Measurements from ENCODE around the gene CLEC16A.
A peak's percentile ranks its signal among the peaks of the same experiment; 100 is the strongest.

CLEC16A gene

DNA sequence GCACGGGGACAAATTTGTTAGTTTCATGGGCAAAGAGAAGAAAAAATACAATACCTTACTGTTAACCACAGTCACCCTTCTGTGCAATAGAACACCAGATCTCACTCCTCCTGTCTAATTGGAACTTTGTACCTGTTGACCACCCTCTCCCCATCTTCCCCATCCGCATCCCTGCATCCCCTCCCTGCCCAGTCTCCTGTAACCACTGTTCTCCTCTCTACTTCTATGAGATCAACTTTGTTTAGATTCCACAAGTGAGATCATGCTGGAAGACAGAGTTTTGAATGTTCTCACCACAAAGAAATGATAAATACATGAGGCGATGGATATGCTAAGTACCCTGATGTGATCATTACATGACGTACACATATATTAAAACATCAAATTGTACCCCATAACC lies 47.7 kb downstream of the CLEC16A start:
- DNase-seq (ENCODE audit: low spot score), result no peak

DNA sequence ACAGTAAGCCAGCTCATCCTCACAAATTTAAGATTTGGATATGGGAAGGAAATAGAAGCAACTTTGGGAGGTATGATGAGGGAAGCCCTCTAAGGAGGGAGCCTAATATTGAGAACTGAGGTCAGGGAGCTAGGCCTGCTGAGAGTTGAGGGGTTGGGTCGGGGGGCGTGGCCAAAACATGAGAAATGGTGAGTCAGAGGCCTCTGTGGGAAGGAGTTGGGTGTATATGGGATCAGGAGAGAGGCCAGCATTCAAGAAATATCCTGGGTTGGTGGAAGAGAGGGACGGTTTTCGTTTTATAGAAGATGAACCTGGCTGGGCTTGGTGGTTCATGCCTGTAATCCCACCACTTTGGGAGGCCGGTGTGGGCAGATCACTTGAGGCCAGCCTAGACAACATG lies 48.4 kb downstream of the CLEC16A start:
- peak; percentile 67 for DNase-seq (ENCODE audit: low spot score)

DNA sequence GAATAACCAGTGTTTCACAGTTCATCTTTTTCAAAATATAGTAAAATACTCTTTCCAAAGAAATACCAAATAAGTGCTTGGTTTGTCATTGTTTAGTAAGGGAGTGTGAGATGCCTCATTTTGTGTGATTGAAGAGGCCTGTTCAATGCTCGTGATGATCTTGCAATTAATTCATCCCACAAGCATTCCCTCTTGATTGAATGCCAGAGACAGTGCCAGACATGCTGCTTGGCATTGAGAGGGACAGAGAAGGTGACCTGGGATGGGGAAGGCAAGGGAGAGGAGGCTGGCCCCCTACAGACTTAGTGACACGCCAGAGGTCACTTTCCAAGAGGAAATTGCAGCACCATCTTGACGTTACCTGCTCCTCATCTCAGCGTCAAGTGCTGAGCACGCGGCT lies 49.3 kb downstream of the CLEC16A start:
- no peak for DNase-seq (ENCODE audit: low spot score)

DNA sequence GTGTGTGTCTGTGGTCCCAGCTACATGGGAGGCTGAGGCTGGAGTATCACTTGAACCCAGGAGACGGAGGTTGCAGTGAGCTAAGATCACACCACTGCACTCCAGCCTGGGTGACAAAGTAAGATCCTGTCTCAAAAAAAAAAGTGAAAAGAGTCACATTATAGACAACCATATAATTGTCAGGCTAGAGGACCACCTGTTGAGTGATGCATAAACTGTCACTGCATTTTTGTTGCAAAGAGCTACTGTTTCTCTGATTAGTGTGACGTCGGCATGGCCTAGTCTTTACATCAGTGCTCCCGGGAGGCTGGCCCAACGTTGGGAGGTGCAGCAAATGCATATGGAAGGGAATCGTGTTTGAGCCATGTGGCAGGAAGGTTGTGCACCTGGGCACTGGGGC lies 50.2 kb downstream of the CLEC16A start:
- no peak for DNase-seq (ENCODE audit: low spot score)

DNA sequence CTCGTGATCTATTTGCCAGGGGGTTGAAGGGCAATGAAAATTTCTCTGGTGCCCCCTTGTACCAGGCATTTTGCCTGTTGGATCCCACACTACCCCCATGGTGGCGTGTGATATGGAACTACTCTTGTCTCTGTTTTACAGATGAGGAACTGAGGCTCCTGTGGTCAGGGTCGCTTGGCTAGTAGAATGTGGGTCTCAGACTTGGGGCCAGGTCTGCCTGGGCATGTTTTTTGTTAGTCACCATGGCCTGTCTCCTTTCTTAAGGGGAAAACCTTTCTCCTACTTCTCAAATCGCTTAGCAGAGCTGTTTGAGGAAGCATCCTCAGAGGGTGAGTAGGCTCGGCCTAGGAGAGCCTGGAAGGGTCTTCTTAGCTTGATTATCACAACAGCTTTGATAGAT lies 51.2 kb downstream of the CLEC16A start:
- DNase-seq (ENCODE audit: low spot score), result no peak

DNA sequence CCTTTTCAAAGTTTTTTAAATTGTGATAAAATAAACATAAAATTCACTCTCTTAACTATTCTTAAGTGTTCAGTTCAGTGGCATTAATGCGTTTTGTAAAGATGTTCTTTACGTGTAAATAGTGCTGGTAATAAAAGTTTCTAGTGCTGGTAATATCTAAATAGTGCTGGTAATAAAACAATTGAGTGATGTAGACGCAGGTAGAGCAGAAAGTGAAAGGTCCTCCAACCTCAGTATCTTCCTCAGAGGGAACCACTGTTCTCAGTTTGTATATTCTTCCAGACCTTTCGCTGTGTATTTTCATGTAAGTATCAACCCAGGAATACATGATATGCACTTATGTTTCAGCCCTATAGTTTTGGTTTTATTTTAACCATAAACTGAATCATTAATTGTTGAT lies 53.1 kb downstream of the CLEC16A start:
- no peak for DNase-seq (ENCODE audit: low spot score)

DNA sequence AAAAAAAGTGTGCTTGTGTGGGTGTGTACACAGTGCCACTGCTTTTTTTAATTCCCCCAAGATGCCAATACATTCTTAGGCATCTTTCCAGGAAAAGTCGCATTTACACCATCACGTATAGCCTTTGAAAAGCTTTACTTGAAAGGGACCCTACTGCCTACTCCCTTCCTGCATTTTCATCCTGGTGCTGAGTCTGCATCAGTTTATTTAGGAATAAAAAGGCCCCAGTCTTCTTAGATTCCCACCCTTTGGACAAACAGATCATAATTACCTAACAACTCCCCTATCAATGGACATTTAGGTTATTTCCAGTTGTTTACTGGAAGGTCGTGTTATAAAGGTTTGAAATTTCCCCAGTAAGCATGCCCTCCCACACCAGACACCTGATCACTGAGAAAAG lies 54.9 kb downstream of the CLEC16A start:
- DNase-seq (ENCODE audit: low spot score), result no peak

DNA sequence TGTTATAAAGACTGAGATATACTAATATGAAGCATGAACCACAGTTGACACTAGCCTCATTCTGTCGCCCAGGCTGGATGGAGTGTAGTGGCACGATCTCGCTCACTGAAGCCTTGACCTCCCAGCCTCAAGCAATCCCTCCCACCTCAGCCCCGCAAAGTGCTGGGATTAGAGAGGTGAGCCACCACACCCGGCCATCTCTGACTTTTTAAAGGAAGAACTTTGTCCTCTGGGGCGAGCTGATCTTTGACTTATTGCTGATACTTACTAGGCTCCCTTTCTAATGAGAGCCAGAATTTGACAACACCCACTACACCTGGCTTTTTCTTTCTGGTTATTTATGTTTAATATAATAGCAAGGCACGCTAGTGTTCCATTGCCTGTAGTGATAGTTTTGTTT lies 57.2 kb downstream of the CLEC16A start:
- no peak for DNase-seq (ENCODE audit: low spot score)

DNA sequence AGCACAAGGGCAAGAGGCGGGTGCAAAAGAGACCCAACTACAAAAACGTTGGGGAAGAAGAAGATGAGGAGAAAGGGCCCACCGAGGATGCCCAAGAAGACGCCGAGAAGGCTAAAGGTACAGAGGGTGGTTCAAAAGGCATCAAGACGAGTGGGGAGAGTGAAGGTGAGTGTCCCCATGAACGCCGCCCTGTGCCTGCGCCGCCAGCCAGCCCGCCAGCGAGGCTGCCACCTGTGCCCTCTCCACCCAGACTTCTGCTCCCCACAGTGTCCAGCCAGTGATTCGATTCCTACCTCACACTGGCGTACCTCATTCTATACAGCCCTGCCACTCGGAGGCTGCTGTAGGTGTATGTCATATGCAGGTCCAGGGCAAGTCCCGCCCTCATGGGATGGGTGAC lies 58.8 kb downstream of the CLEC16A start:
- DNase-seq (ENCODE audit: low spot score), result no peak

DNA sequence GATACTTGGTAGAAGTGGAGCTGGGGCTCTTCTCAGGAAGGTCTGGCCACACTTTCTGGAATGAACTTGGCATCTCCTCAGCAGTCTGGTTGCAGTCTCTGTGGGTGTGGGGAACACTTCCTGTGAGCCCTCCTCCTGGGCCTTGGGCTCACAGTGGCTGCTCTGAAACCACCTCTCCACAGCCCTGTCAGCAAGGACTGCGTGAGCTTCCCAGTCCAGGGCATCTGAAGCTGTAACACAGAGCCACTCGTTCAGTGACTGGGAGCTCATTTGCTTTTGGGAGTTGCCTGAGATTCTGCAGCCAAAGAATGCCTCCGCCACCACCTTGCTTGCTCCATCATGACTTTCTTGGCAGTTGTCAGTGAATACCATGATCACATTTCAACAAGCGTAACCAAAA lies 60.0 kb downstream of the CLEC16A start:
- DNase-seq (ENCODE audit: low spot score), result no peak

DNA sequence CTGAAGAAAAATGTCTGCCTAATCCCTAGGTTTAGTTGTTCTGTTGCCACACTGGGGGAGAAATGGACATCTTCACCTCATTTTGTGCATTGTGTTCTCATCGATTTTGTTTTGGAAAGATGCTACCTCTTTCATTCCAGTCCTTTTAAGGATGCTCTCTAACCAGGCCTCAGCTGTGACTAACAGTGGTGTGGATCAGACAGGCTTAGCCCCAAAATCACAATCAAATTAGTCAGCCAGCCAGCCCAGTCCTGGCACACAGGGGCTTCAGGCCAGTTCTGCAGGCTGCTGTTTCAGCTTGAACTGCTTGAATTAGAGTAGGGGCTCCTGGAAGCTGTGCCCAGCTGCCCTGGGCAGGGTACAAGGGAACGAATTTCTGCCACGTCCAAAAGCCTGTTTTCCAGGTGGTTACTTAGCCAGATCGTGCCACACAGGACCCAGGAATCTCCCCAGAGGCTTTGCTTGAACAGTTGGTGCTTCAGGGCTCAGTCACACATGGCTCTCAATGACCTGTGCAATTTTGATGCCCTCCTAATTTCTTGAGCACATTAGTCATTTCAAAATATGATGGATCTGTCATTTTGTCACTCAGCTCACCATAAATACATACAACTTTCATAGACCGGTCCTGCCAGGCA lies 60.7 kb downstream of the CLEC16A start:
- peak; percentile 3 for DNase-seq (ENCODE audit: low spot score)

DNA sequence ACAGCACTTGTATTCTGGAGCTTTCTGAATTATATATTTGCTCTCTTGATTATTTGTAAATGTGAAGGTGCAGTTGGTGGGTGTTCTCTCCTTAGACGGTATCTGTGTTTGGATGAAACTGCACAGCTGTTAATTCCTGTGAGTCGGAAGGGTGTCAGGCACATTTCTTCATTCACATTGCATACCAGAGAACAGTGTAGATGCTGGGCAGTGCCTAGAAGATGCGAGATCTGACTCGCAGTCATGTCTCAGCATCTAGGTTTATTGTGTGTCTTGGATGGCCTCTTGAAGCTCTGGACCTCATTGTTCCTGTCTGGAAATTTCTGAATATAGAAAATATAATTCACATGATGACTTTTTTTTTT lies 61.2 kb downstream of the CLEC16A start:
- peak; percentile 26 for DNase-seq (ENCODE audit: low spot score)

DNA sequence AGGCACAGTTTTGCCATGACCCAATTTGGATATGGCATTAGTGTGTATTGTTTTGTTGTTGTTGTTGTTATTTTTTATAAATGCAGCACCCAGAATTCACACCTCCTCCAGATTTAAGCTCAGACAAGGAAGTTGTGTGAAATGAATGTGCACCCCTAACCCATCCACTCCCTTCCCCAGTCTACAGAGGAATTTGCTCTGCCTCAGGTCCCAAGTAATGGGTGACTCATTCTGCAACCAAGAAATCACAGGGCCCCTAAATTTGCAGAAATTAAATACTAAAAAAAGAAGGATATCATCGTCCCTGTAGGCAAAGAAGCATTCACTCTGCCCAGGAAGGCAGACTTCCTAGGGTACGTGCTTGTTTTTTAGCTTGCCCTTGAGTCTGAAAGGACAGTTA lies 62.3 kb downstream of the CLEC16A start:
- no peak for DNase-seq (ENCODE audit: low spot score)

DNA sequence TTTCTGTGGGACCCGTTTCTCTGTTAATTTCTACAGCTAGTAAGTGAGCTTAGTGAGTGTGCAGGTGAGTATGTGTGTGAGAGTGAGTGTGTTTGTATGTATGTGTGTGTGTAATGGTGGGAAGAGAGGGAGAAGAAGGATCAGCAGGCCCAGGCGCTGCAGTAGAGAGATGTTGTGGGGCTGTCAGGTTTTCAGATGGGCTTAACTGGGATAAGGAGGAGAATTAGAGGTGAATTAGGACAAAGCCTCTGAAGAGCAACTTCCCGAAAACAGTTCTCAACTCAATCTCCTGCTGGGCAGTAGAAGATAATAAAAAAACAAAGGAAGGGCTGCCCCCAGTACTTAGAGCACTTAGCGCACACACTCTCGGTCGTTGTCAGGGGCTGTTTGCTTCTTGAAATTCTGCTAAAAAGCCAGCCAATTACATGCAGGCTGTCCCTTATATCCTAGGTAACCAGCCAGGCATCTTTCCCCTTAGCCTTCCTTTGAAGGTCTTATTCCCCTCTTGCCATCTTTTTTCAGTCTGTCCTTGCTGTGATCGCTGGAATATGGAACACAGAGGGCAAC lies 63.4 kb downstream of the CLEC16A start:
- DNase-seq (ENCODE audit: low spot score), result no peak

DNA sequence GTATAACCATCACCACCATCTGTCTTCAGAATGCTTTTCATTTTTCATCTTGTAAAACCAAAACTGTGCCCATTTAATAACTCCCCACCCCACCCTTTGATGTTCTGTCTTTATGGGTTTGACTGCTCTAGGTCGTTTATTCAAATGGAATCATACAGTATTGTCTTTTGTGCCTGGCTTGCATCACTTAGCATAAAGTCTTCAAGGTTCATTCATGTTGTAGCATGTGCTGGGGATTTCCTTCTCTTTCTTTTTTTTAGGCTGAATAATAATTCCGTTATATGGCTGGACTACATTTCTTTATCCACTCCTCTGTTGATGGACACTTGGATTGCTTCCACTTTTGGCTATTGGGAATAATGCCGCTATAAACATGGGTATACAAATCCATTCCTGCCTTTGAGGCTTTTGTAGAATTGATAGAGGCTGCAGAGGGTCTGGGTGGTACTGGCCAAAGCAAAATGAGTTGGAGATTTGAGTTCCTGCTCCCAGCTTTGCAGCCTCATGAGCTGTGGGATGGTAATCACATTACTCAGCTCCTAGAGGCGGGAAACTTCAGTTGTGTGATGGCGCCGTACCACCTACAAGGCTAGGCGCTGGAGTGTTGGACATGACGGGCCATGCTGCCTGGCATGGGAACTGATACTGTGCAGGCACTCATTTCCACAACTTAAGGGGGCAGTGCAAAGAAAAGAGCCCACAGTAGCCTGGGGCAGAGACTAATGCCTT lies 64.8 kb downstream of the CLEC16A start:
- no peak for DNase-seq (ENCODE audit: low spot score)

DNA sequence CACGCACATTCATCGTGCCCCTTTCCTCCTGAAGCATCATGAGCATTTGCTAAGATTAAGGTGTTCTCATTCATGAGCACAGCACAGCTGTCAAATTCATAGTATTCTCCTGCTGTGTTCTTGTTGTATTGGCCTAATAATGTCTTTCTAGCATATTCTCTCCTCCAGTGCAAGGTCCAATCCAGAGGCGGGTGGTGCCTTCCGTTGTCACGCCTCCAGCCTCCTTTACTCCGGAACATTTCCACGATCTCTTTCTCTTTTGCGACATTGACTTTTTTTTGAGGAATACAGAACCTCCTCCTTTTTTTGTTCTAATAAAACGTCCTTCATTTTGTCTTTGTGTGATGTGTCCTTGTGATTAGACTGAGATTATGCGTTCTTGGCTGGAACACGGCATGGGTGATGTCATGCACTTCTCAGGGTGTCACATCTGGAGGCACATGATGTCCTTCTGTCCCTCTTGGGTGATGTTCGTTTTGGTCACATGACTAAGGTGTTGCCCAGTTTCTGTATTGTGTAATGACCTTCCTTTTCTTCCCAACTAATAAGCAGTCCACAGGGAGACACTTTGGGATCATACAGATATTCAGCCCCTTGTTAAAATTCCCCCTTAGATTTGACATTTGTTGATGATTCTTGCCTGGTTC lies 66.3 kb downstream of the CLEC16A start:
- no peak for DNase-seq (ENCODE audit: low spot score)

DNA sequence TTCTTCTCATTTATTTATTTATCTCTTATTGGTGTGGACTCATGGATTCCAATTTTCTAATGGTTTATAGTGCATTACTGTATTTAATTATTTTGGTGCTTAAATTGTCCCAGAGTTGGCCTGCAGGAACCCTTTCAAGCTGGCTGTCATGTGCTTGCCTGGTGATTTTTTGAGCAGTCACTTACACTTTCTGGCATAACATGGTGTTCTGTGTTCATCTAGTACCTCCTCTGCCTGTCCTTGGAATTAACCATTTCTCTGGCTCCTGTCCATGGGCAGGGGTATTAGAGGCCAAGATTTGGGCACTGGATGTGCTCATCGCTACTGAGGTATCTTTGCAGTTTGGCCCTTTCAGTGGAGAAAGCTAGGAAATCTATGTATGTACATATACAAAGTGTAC lies 67.0 kb downstream of the CLEC16A start:
- no peak for DNase-seq (ENCODE audit: low spot score)

DNA sequence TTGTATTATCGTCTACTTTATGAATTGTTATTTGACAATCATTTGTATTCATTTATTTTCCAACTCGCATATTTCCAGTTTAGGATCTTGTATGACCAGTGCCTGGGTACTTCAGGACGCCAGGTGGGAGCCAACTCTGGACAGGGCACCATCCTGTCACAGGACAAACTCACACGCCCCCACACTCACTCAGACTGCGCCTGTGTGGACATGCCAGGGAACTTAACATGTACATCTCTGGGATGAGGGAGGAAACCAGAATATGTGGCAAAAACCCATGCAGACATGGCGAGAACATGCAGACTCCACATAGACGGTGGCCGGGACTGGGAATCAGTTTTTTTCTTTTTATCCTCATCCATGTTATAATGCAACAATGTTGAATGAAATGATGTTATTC lies 68.5 kb downstream of the CLEC16A start:
- no peak for DNase-seq (ENCODE audit: low spot score)

DNA sequence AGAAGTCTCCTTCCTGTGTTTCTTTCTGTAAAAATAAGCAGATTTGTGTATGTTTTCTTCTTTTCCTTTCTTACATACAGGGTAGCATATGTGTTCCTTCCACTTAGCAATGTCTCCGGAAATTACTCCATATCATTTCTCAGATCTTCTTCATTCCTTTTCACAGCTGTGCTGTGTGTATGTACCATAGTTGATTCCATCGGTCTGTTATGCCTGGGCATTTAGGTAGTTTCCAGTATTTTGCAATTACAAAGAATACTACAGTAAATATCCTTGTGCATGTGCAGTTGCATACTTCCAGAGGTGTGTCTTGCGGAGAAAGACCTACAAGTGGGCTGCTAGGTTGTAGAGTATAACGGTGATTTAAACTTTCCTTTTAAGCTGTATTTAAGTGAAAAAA lies 69.8 kb downstream of the CLEC16A start:
- DNase-seq (ENCODE audit: low spot score), result no peak

DNA sequence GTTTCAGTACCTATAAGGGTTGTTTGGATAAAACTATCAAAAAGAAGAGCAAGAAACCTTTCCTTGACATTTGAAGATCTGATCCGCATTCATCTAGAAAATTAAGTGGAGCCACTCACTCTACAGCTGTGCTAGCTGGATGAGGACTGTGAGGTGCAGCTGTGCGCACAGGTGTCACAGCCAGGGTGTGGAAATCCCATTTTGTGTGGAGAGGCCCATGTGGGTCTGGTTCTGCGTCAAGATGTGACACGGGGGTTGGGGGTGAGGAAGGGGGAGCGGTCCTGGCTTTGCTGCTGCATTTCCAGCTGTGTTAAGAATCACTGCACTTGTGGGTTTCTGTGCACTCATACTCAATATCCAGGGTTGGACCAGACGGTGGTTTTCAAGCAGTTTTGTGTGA lies 70.7 kb downstream of the CLEC16A start:
- DNase-seq (ENCODE audit: low spot score), result no peak

DNA sequence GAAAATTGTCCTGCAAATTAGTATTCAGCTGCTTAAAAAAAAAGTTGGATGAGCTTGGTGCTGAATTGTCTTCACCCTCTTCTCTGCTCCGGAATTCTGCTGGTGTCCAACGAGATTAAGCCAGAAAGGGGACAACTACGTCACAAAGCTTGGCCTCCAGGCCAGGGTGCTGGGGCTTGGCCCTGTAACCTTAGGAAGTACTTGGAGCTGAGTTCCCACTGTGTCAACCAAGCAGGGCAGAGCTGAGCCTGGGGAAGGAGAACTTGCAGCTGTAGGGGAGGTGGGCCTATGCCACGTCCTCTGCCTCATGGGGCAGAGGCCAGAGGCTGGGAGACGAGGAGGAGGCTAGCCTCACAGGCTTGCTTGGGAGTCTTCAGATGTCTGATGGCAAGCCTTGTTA lies 71.2 kb downstream of the CLEC16A start:
- DNase-seq (ENCODE audit: low spot score), result no peak

DNA sequence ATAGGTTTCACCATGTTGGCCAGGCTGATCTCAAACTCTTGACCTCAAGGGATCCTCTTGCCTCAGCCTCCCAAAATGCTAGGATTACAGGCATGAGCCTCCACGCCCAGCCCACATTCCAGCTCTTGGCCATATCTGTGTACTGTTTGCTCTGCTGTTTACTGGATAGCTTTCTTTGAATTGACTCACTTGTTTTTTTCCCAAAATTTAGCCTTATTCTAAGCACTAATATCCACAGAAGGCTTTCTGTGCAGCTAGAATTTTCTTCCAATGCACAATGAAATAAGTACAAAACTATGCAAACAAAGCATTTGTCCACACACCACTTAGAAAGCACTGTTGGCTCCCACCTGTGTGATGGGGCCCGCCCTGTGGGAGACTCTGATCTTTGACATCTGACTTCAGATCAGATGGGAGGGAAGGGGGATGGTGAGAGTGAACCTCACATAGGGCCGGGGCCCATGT lies 72.2 kb downstream of the CLEC16A start:
- no peak for DNase-seq (ENCODE audit: low spot score)

DNA sequence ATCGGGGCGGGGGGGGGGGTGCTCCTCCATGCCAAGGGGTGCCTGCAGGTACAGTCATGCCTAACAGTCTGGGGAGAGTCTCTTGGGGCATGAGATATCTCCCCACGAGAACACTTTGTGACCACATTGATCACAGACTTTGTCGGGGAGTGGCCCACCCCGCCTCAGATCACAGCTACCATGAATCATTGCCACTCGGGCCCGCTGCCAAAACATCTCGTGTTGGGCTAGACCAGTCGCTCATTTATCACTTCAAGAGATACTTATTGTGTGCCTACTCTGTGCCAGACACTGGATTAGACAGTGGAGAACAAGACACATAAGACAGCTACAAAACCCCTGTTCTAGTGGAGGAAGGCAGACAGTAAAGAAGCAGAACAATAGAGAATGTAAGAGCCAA lies 72.6 kb downstream of the CLEC16A start:
- peak; percentile 11 for DNase-seq (ENCODE audit: low spot score)
